H1 (cell line): ENCODE measurements around the gene PRAMEF20. TPM values are rescaled to one million over a fixed set of nuclear protein-coding genes. Genes with fewer than 3 reads are reported as not detected.
"Not testable (repeated sequence)": the region's sequence is repeated elsewhere in the genome, so short reads cannot be mapped to it uniquely, and the experiment has no call there.

Source experiments
- CTCF ChIA-PET: fragments of 300-600 bp; sonication (Branson Sonifier 250); formaldehyde crosslinking; loops from one replicate; lab custom pipeline; 2021; ENCODE audit not compliant: partially characterized antibody; lab: Charles Lee
- POLR2A ChIA-PET: fragments of 300-600 bp; sonication (Branson Sonifier 250); formaldehyde crosslinking; loops from one replicate; lab custom pipeline; 2021; ENCODE audit warnings: inconsistent platforms; ENCODE audit not compliant: partially characterized antibody; lab: Charles Lee
- DNase-seq, 2 experiments: peaks; one replicate each; pipeline versions ENCODE4 v3.0.0 to v3.0.0-alpha.2; 2010 to 2022; ENCODE audit warnings: low spot score in 2 of 2, low read depth in 1 of 2, mixed read lengths in 1 of 2
- FAIRE-seq: peaks from 2 replicates; lab custom pipeline; 2011; peaks lifted over from hg19 to GRCh38; lab: Jason Lieb, UNC
- H2AFZ ChIP-seq: 2 replicates; pipeline ENCODE4 v1.8.1; 2012; ENCODE audit warnings: low read length, inconsistent platforms
- H2AK5ac ChIP-seq: 2 replicates; pipeline ENCODE4 v1.6.1; 2013; ENCODE audit warnings: low read depth, low read length
- H2BK120ac ChIP-seq: replicated peaks from 2 replicates; pipeline ENCODE3; 2013; ENCODE audit warnings: low read depth, low read length, inconsistent platforms
- H2BK12ac ChIP-seq: 2 replicates; pipeline ENCODE4 v1.6.1; 2013; ENCODE audit warnings: low read depth, low read length
- H2BK15ac ChIP-seq: 2 replicates; pipeline ENCODE4 v1.6.1; 2013; ENCODE audit warnings: low read length
- H2BK20ac ChIP-seq: 2 replicates; pipeline ENCODE4 v1.6.1; 2013; ENCODE audit warnings: low read length
- H2BK5ac ChIP-seq: 2 replicates; pipeline ENCODE4 v1.6.1; 2013; ENCODE audit warnings: low read depth, low read length
- H3K14ac ChIP-seq: 2 replicates; pipeline ENCODE4 v1.6.1; 2013; ENCODE audit warnings: inconsistent platforms; ENCODE audit not compliant: insufficient read length
- H3K18ac ChIP-seq: 2 replicates; pipeline ENCODE4 v1.6.1; 2013; ENCODE audit warnings: low read length; ENCODE audit errors: extremely low read depth
- H3K23ac ChIP-seq: 2 replicates; pipeline ENCODE4 v1.6.1; 2013; ENCODE audit warnings: inconsistent platforms; ENCODE audit not compliant: insufficient read length
- H3K23me2 ChIP-seq: 2 replicates; pipeline ENCODE4 v1.6.1; 2013; ENCODE audit warnings: low read depth, low read length
- H3K27ac ChIP-seq: 2 replicates; pipeline ENCODE4 v1.6.1; 2011; ENCODE audit warnings: low read depth, low read length, inconsistent platforms
- H3K27me3 ChIP-seq, 4 experiments: replicated peaks in 1 of 4; 1 replicate in 1 of 4; 2 replicates in 3 of 4; pipeline versions ENCODE4 v1.6.1 to v1.8.1; 2011 to 2013; ENCODE audit warnings: low read length in 3 of 4, mild to moderate bottlenecking in 3 of 4, inconsistent platforms in 2 of 4, mixed read lengths in 2 of 4, moderate library complexity in 1 of 4; ENCODE audit not compliant: control insufficient read depth in 3 of 4, insufficient read depth in 3 of 4; ENCODE audit errors: extremely low read depth in 1 of 4
- H3K36me3 ChIP-seq, 4 experiments: 2 replicates each; pipeline versions ENCODE4 v1.6.1 to v1.8.1; 2011 to 2013; ENCODE audit warnings: mild to moderate bottlenecking in 4 of 4, low read length in 3 of 4, moderate library complexity in 2 of 4, control low read depth in 1 of 4, inconsistent platforms in 1 of 4; ENCODE audit not compliant: insufficient read depth in 4 of 4, control insufficient read depth in 2 of 4
- H3K4ac ChIP-seq: replicated peaks from 2 replicates; pipeline ENCODE3; 2013; ENCODE audit warnings: low read length, low read depth, mixed read lengths, inconsistent platforms; ENCODE audit not compliant: insufficient read length
- H3K4me1 ChIP-seq, 4 experiments: replicated peaks in 1 of 4; 1 replicate in 1 of 4; 2 replicates in 3 of 4; pipeline versions ENCODE4 v1.6.1 to v1.8.1; 2011 to 2013; ENCODE audit warnings: low read length in 3 of 4, inconsistent platforms in 2 of 4, mixed read lengths in 1 of 4; ENCODE audit not compliant: insufficient read depth in 4 of 4, control insufficient read depth in 3 of 4
- H3K4me2 ChIP-seq, 2 experiments: 2 replicates each; pipeline versions ENCODE4 v1.6.1 to v1.8.1; 2011 to 2013; ENCODE audit warnings: low read depth in 2 of 2, low read length in 2 of 2, control low read depth in 1 of 2, inconsistent platforms in 1 of 2, mild to moderate bottlenecking in 1 of 2; ENCODE audit not compliant: insufficient read depth in 1 of 2
- H3K4me3 ChIP-seq, 4 experiments: fragments of 200-600, 300-600 bp in 1 of 4; sonication (generic), shearing (Covaris generic), sonication (Bioruptor Twin) in 1 of 4; 2 replicates each; pipeline versions ENCODE4 v1.5.1 to v1.8.1; 2011 to 2016; ENCODE audit warnings: low read length in 4 of 4, low read depth in 3 of 4, control low read depth in 2 of 4, inconsistent platforms in 2 of 4, mild to moderate bottlenecking in 2 of 4, mixed read lengths in 1 of 4, moderate library complexity in 1 of 4; ENCODE audit not compliant: insufficient read depth in 2 of 4; ENCODE audit errors: extremely low read depth in 1 of 4
- H3K56ac ChIP-seq: replicated peaks from 2 replicates; pipeline ENCODE3; 2013; ENCODE audit warnings: low read depth, mild to moderate bottlenecking, mixed read lengths, low read length, inconsistent platforms; ENCODE audit not compliant: insufficient read length
- H3K79me1 ChIP-seq: 2 replicates; pipeline ENCODE4 v1.6.1; 2013; ENCODE audit warnings: low read depth, low read length, control low read depth
- H3K79me2 ChIP-seq, 2 experiments: 2 replicates each; pipeline versions ENCODE4 v1.6.1 to v1.8.1; 2012 to 2013; ENCODE audit warnings: low read length in 2 of 2, mild to moderate bottlenecking in 2 of 2, inconsistent platforms in 1 of 2; ENCODE audit not compliant: insufficient read depth in 2 of 2, control insufficient read depth in 1 of 2
- H3K9ac ChIP-seq, 4 experiments: replicated peaks in 1 of 4; 1 replicate in 1 of 4; 2 replicates in 3 of 4; pipeline versions ENCODE4 v1.6.1 to v1.8.1; 2011 to 2013; ENCODE audit warnings: low read depth in 3 of 4, low read length in 3 of 4, control low read depth in 2 of 4, mild to moderate bottlenecking in 2 of 4, moderate library complexity in 2 of 4, inconsistent platforms in 1 of 4; ENCODE audit errors: extremely low read depth in 1 of 4
- H3K9me3 ChIP-seq, 2 experiments: 2 replicates each; pipeline versions ENCODE4 v1.6.1 to v1.8.1; 2012 to 2013; ENCODE audit warnings: mild to moderate bottlenecking in 2 of 2, moderate library complexity in 2 of 2, control low read depth in 1 of 2, inconsistent platforms in 1 of 2, low read depth in 1 of 2, low read length in 1 of 2, mixed read lengths in 1 of 2; ENCODE audit not compliant: insufficient read depth in 2 of 2
- H4K20me1 ChIP-seq, 2 experiments: replicated peaks in 1 of 2; 2 replicates each; pipeline versions ENCODE3 to v1.8.1; 2011 to 2013; ENCODE audit warnings: inconsistent platforms in 2 of 2, low read length in 2 of 2, mild to moderate bottlenecking in 1 of 2; ENCODE audit not compliant: insufficient read depth in 2 of 2, control insufficient read depth in 1 of 2
- H4K5ac ChIP-seq: 2 replicates; pipeline ENCODE4 v1.6.1; 2013; ENCODE audit warnings: low read length, low read depth, mixed read lengths, inconsistent platforms; ENCODE audit not compliant: insufficient read length
- H4K8ac ChIP-seq: 2 replicates; pipeline ENCODE4 v1.8.0; 2013; ENCODE audit warnings: mild to moderate bottlenecking, moderate library complexity, low read length, inconsistent platforms; ENCODE audit not compliant: insufficient read depth; ENCODE audit errors: extremely low read depth
- H4K91ac ChIP-seq: replicated peaks from 2 replicates; pipeline ENCODE3; 2013; ENCODE audit warnings: low read length, mixed read lengths, inconsistent platforms; ENCODE audit not compliant: insufficient read length
- WGBS, 2 experiments: shearing (Covaris generic) in 1 of 2; methylation state at CpG; one replicate each; pipeline versions ENCODE4 v1.1.6 to v1.1.7; 2013 to 2015; ENCODE audit warnings: low lambda C conversion rate in 2 of 2, mixed read lengths in 2 of 2, inconsistent platforms in 1 of 2, low coverage in 1 of 2, missing lambda C conversion rate in 1 of 2; ENCODE audit not compliant: insufficient replicate concordance in 2 of 2, insufficient coverage in 1 of 2, insufficient read length in 1 of 2; ENCODE audit errors: extremely low coverage in 1 of 2, missing lambda C conversion rate in 1 of 2; 5-methylcytosine and 5-hydroxymethylcytosine counted together
- polyA plus RNA-seq, 7 experiments: library from polyadenylated mRNA; depleted of rRNA in 3 of 7; stranded (reverse) in 5 of 7; unstranded in 2 of 7; fragments of >200 nt in 5 of 7; fragments of 200-250 nt in 2 of 7; gene quantifications; 1 replicate in 5 of 7; 2 replicates in 1 of 7; 4 replicates in 1 of 7; pipeline versions ENCODE4 v1.2.1 to v1.2.3, GENCODE V29; 2011 to 2013; ENCODE audit warnings: missing spikeins in 2 of 7, mixed read lengths in 2 of 7
- total RNA-seq: library from RNA; stranded (reverse); fragmentation: NEBNext Ultra II Directional; extraction: Animal tissue kit (Norgen Biotek cat#: 25700); gene quantifications from 2 replicates; pipeline ENCODE4 v1.2.1, GENCODE V29; 2021

PRAMEF20 gene
- total and polyA plus RNA-seq, 2 of the 8 experiments (the other 6 are each of a cell fraction or from before 2014, with no cell fraction given): not detected

DNA sequence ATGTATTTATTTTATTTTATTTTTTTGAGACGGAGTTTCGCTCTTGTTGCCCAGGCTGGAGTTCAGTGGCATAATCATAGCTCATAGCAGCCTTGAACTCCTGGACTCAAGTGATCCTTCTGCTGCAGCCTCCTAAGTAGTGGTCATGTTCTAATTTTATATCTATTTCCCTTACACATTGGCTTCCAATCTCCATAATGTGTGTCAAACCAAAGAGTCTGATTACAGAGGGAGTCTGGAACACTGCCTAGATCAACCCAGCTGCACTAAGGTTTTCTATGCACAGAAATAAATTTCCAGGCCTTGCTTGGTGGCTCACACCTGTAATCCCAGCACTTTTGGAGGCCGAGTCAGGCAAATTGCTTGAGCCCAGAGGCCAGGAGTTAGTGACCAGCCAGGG, 31.3 kb upstream of the PRAMEF20 start:
- DNase-seq, H2BK5ac ChIP-seq, H4K8ac ChIP-seq, H2BK12ac ChIP-seq, H2BK15ac ChIP-seq, H2BK120ac ChIP-seq, H4K5ac ChIP-seq, H3K4ac ChIP-seq, H2AK5ac ChIP-seq, CTCF ChIA-PET, H3K23me2 ChIP-seq, H3K79me1 ChIP-seq, H3K14ac ChIP-seq, H4K91ac ChIP-seq, H3K4me3 ChIP-seq, H3K4me1 ChIP-seq, H3K9ac ChIP-seq, H4K20me1 ChIP-seq, H3K27ac ChIP-seq, POLR2A ChIA-PET, H2BK20ac ChIP-seq, H3K4me2 ChIP-seq, H2AFZ ChIP-seq, H3K56ac ChIP-seq, H3K79me2 ChIP-seq, H3K27me3 ChIP-seq, FAIRE-seq, H3K36me3 ChIP-seq, H3K23ac ChIP-seq, H3K18ac ChIP-seq: not testable (repeated sequence)
- 80% methylated on average over 3 of the region's 3 CpGs; no CpG with 5 or more reads in 1 of the 2 experiments for WGBS, 2 experiments
- peaks cover 21 to 41% of the 10 kb centered on the region in 2 experiments for H3K9me3 ChIP-seq

DNA sequence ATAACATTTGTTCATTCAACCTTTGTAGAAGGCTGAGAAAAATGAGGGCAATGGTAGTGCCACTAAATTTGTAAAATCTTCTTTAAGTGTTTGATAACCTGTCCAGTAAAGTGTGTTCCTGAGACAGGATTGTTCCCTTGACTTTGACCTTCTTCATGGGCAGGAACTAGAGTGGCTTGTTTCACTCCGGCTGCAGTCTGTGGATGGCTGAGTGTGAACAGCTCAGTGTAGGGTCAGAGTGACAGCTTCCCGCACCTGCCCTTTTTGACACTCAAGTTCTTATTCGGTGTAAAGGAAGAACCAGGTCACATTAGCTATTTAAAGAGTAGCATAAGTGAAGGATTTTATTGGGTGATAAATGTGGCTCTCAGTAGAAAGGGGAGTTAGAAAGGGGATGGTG, 29.9 kb upstream of the PRAMEF20 start:
- H3K56ac ChIP-seq, CTCF ChIA-PET, H3K23ac ChIP-seq, H2BK12ac ChIP-seq, H2AFZ ChIP-seq, H2BK20ac ChIP-seq, H3K79me2 ChIP-seq, H3K36me3 ChIP-seq, H4K5ac ChIP-seq, H3K79me1 ChIP-seq, H3K27ac ChIP-seq, H3K4me2 ChIP-seq, H3K9ac ChIP-seq, H4K20me1 ChIP-seq, H3K27me3 ChIP-seq, H2BK15ac ChIP-seq, FAIRE-seq, H2BK5ac ChIP-seq, H2BK120ac ChIP-seq, H3K4me1 ChIP-seq, H4K91ac ChIP-seq, H3K23me2 ChIP-seq, H4K8ac ChIP-seq, H2AK5ac ChIP-seq, POLR2A ChIA-PET, DNase-seq, H3K4me3 ChIP-seq, H3K18ac ChIP-seq, H3K14ac ChIP-seq, H3K4ac ChIP-seq: not testable (repeated sequence)
- peaks cover 12 to 31% of the 10 kb centered on the region in 2 experiments; a peak in 2 of 4 replicates for H3K9me3 ChIP-seq
- WGBS, 2 experiments: 84% methylated on average over 3 of the region's 3 CpGs; no CpG with 5 or more reads in 1 of the 2 experiments
